K562 (cell line): Measurements from ENCODE around the gene C2CD2L. TPM values are rescaled to one million over a fixed set of nuclear protein-coding genes. Genes with fewer than 3 reads are reported as not detected.

Experiments
- AFF1 ChIP-seq, 2 experiments: fragments of 450-650 bp; IDR thresholded peaks; 2 replicates each; pipeline ENCODE4 v1.6.1; 2018; ENCODE audit warnings: mild to moderate bottlenecking in 2 of 2, low read depth in 1 of 2; ENCODE audit not compliant: partially characterized antibody in 2 of 2
- ASH1L ChIP-seq: fragments of 450-650 bp; IDR thresholded peaks from 2 replicates; pipeline ENCODE4 v1.6.1; 2018; ENCODE audit warnings: borderline replicate concordance, mild to moderate bottlenecking, low read depth; ENCODE audit not compliant: partially characterized antibody
- CBX8 ChIP-seq: fragments of 200-600 bp; sonication (generic); IDR thresholded peaks from 2 replicates; pipeline ENCODE4 v1.6.1; 2012; ENCODE audit warnings: borderline replicate concordance, mixed run types, low read depth, mild to moderate bottlenecking, moderate library complexity, mixed read lengths, low read length, control low read depth, inconsistent platforms; ENCODE audit not compliant: poor library complexity, severe bottlenecking; ENCODE audit errors: extremely low read depth
- CREB3L1 ChIP-seq: fragments of 450-650 bp; IDR thresholded peaks from 2 replicates; pipeline ENCODE4 v1.6.1; 2014; ENCODE audit warnings: low read depth, mild to moderate bottlenecking, moderate library complexity, borderline replicate concordance
- ETV5 ChIP-seq: sonication (generic); formaldehyde crosslinking; IDR thresholded peaks from 2 replicates; pipeline ENCODE4 v1.4.0; 2020; ENCODE audit warnings: low read depth, mild to moderate bottlenecking, missing genetic modification reagents
- FOXJ3 ChIP-seq: sonication (generic); formaldehyde crosslinking; IDR thresholded peaks from 2 replicates; pipeline ENCODE4 v1.4.0; 2020; ENCODE audit warnings: mild to moderate bottlenecking, missing genetic modification reagents
- FOXK2 ChIP-seq, 2 experiments: fragments of 450-650 bp; IDR thresholded peaks in 1 of 2; conservative IDR thresholded peaks in 1 of 2; 2 replicates each; pipeline ENCODE4 v1.6.1; 2016; ENCODE audit warnings: low read depth in 2 of 2, mild to moderate bottlenecking in 1 of 2
- GABPB2 ChIP-seq: fragments of 250-450 bp; sonication (Bioruptor Pico); conservative IDR thresholded peaks from 2 replicates; pipeline ENCODE4 v1.5.1; 2021; ENCODE audit warnings: mild to moderate bottlenecking
- HES1 ChIP-seq: fragments of 450-650 bp; IDR thresholded peaks from 2 replicates; pipeline ENCODE4 v1.6.1; 2016; ENCODE audit warnings: low read depth, mild to moderate bottlenecking, moderate library complexity
- NFE2L1 ChIP-seq: fragments of 450-650 bp; IDR thresholded peaks from 2 replicates; pipeline ENCODE4 v1.6.1; 2016; ENCODE audit warnings: missing genetic modification characterization, low read depth, mild to moderate bottlenecking, missing compliant biosample characterization, moderate library complexity, borderline replicate concordance
- NUFIP1 ChIP-seq: fragments of 450-650 bp; IDR thresholded peaks from 2 replicates; pipeline ENCODE4 v1.6.1; 2018; ENCODE audit not compliant: partially characterized antibody
- RB1 ChIP-seq: fragments of 450-650 bp; IDR thresholded peaks from 2 replicates; pipeline ENCODE4 v1.6.1; 2017; ENCODE audit warnings: low read depth, mild to moderate bottlenecking
- SNRNP70 ChIP-seq: fragments of 200-400 bp; formaldehyde crosslinking; optimal IDR thresholded peaks from 2 replicates; pipeline ENCODE3; 2017; ENCODE audit warnings: low read depth, low read length
- SRSF3 ChIP-seq: fragments of 200-400 bp; formaldehyde crosslinking; IDR thresholded peaks from 2 replicates; pipeline ENCODE4 v1.6.1; 2016; ENCODE audit warnings: mild to moderate bottlenecking, low read length, moderate library complexity; ENCODE audit not compliant: insufficient read depth
- STAT5B ChIP-seq: fragments of 250-450 bp; sonication (Bioruptor Pico); IDR thresholded peaks from 2 replicates; pipeline ENCODE4 v1.8.0; 2021; ENCODE audit warnings: mild to moderate bottlenecking, inconsistent platforms
- ZHX1 ChIP-seq: fragments of 150-350 bp; conservative IDR thresholded peaks from 2 replicates; pipeline ENCODE4 v1.6.1; 2014; ENCODE audit warnings: low read length
- ZNF586 ChIP-seq: fragments of 450-650 bp; formaldehyde crosslinking; conservative IDR thresholded peaks from 2 replicates; pipeline ENCODE4 v1.4.0; 2020; ENCODE audit warnings: mild to moderate bottlenecking, moderate library complexity
- polyA plus RNA-seq, 8 experiments: library from polyadenylated mRNA; depleted of rRNA in 4 of 8; stranded (reverse) in 5 of 8; unstranded in 3 of 8; fragments of >200 nt; fragmentation: Nextera tagmentation in 2 of 8; fragmentation: Illumina TruSeq in 1 of 8; extraction: Ambion mirVana in 2 of 8; extraction: Trizol in 1 of 8; gene quantifications; 2 replicates each; pipeline versions ENCODE4 v1.2.1 to v1.2.3, GENCODE V29; 2011 to 2014; ENCODE audit warnings: inconsistent platforms in 1 of 8, missing spikeins in 1 of 8
- total RNA-seq, 7 experiments: library from RNA; depleted of rRNA in 6 of 7; stranded (reverse); fragments of >200 nt in 6 of 7; fragmentation: Illumina TruSeq in 2 of 7; extraction: Trizol in 2 of 7; gene quantifications; 2 replicates each; pipeline versions ENCODE4 v1.2.1 to v1.2.3, GENCODE V29; 2011 to 2021; ENCODE audit warnings: low replicate concordance in 1 of 7

Gene C2CD2L
- total and polyA plus RNA-seq, 9 of the 15 experiments (the other 6 are each of a cell fraction or from before 2014, with no cell fraction given): 0.66 to 41.2 (median 14.8) TPM

- TF ChIP-seq FOXJ3 (no peak), STAT5B (CRISPR knock-in tag) (no peak), RB1 (peak; percentile 32; the same call in 1 of the 2 replicates), ZHX1 (no peak), ETV5 (CRISPR knock-in tag) (peak; percentile 69; the same call in 1 of the 2 replicates), AFF1 (IDR thresholded peaks at IDR 0.05; ENCODE audit: low read depth in 1 of 2, partially characterized antibody in 2 of 2) (peak in 1 of 2 experiments; percentile 22), CBX8 (no peak), SNRNP70 (no peak), ASH1L (peak; percentile 80), SRSF3 (no peak), NUFIP1 (no peak), CREB3L1 (peak; percentile 98), FOXK2 (conservative IDR thresholded peaks at IDR 0.05 in 1 of 2, IDR thresholded peaks at IDR 0.05 in 1 of 2; ENCODE audit: low read depth in 2 of 2) (peak; percentile 59 to 80; a peak in 3 of 4 replicates), ZNF586 (CRISPR knock-in tag) (no peak), NFE2L1 (no peak), GABPB2 (no peak), HES1 (0 out of 2 replicates have a peak, but pooled peaks have one; percentile 38)
These were observed 5.3 kb upstream of the C2CD2L start, which contains the start of gene DPAGT1 (continued) for GRCh38 chr11:119101759-119102423.
